Mucosa of gallbladder (tissue), 1 donor: Measurements from ENCODE around the gene FES. TPM values are rescaled to one million over a fixed set of nuclear protein-coding genes. Genes with fewer than 3 reads are reported as not detected.

Experiments
- DNase-seq: peaks from one replicate; pipeline ENCODE4 v3.0.0-alpha.2; 2020; ENCODE audit warnings: low spot score
- total RNA-seq: library from RNA; stranded (reverse); gene quantifications from one replicate; pipeline ENCODE4 v1.2.1, GENCODE V29; 2021
- donor health status: DM: no; HTN: no; CAD: no.

The FES gene
- total RNA-seq, 1 donor from 2014 or later, result 26.2 TPM

GRCh38 chr15:90930861-90931574, 46.7 kb downstream of the FES start:
- no peak for DNase-seq

GRCh38 chr15:90931575-90931827, 47.2 kb downstream of the FES start:
- DNase-seq, result no peak

DNA sequence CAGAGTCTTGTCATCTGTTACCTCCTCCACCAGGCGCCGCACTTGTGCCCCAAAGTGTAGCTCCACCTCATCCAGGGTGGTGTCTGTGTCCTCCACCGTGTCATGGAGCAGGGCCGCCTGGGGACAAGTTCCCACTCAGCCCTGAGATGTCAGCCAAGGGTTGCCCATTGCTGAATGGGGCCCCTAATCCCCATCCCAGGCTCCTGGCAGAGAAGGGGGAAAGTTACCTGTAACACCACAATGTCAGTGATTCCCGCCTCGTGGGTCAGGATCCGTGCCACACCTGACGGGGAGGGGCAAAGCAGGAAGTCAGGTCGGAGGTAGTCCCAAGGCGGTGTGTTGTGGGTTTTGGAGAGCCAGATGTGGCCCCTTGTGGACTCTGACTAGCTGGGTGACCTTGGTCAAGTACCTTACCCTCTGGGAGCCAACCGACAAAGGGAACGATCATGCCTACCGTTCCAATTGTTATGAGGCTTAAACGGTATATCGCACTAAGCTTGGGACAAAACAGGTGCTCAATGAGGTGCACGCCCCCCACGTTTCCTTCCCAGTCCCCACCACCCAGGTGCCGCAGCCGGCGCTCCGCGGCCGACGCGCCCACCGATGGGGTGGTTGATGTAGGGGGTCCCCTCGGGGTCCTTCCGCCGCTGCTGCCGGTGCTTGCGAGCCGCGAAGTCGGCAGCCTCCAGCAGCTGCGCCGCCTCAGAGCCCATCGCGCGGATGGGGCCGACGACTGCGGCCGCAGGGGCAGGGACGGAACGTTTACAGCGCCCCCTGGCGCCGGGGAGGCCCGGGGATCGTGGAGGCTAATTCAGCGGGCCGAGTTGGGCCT, 47.7 kb downstream of the FES start, which contains the start of gene HDDC3:
Gene HDDC3 (minus strand): TSS at position 722 of the 832 bp plus-strand sequence. CDS start 9 bp downstream, at position 713.
- peak; percentile 91 for DNase-seq

- no peak for DNase-seq
These were observed 48.3 kb downstream of the FES start for GRCh38 chr15:90932660-90932991.

GRCh38 chr15:90933301-90933700, 49.0 kb downstream of the FES start:
- DNase-seq, result no peak

DNA sequence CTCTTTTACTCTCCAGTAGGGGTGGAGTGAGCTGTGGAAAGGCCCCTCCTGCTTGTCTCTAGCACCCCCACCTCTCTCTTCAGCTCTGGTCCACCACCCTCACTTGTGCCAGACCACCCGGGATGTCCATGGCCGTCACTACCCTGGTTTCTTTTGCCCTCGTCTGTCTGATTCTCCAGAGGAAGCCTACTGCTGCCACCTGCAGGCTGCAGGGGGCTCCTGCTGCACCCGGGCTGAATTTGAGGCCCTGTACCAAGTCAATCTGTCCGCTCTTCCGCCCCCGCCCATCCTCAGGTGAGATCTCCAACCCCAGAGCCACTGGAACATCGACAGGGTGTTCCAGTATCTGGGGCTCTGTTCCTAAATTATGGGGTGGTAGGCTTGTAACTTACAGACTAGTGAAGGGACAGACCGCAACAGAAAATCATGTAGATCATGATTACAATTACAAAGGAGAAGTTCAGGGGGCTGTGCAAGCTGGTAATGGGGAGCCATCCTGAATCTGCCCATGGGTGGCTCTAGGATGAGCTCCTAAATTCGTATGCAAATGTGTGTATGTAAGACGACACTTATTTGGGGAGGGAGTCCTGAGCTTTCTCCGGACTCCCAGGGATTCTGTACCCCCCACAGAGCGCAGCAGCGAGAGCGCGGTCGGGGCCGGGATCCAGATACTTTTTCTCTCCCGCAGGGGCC, 50.1 kb downstream of the FES start:
- DNase-seq, result peak; percentile 90

DNA sequence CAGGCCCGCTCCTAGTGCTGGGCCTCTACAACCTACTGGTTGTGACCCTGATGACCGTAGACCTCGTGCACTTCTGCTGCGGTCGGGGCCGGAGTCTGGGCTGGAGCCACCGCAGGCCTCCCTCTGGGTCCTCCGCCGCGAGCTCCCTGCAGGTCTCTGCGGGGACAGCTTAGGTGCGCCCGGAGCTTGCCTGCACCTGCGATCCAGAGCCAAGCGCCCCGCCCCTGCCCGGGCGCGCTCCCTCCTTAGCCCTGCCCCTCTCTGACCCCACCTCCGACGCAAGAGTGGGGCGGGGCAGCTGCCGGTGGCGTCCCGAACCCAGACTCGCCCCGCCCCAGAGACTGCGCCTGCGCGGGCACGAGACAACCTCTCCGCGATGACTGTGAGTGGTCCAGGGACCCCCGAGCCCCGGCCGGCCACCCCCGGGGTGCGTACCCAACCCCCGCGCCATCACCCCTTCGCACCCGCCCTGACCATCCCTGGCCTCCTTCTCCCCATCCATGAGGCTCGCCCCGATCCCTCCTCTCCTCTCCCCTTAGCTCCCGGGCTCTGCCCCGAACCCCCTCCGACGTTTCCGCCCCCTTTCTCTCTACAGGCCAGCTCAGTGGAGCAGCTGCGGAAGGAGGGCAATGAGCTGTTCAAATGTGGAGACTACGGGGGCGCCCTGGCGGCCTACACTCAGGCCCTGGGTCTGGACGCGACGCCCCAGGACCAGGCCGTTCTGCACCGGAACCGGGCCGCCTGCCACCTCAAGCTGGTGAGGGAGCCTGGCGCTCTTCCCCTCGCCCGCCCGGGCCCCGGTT, 50.8 kb downstream of the FES start, which contains the start of gene UNC45A:
Gene UNC45A (plus strand): TSS at position 337 of the 803 bp plus-strand sequence. CDS start 40 bp downstream, at position 377.
- peak; percentile 94 for DNase-seq

GRCh38 chr15:90936823-90937222, 52.5 kb downstream of the FES start:
- DNase-seq, result no peak

- no peak for DNase-seq
These were observed 54.0 kb downstream of the FES start for GRCh38 chr15:90938261-90938660.

- DNase-seq, result no peak
These were observed 55.5 kb downstream of the FES start for GRCh38 chr15:90939756-90940155.

DNA sequence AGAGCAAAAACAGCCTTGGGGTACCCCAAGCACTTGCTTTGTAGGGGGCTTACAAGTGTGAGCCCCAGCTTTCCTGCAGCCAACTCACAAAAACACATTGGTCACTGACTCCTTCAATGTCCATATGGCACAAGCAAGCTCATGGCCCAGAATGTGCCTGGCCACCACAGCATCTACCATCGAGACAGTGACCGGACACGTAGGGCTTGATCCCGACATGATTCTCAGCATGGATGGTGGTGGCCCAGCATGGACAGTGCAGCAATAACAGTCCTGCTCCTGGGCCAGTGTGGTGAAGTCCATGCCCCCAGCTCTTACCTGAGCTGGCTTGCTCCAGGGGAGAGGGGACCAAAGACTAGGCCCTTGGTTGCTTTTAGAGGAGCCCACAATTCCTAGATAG, 56.7 kb downstream of the FES start:
- DNase-seq, result no peak

- no peak for DNase-seq
These were observed 58.2 kb downstream of the FES start for GRCh38 chr15:90942354-90943120.

GRCh38 chr15:90945091-90945490, 60.8 kb downstream of the FES start:
- DNase-seq, result no peak

Other genes starting within 250 kb of the FES start
- gene BLM, start 167.2 kb upstream of the FES start, total RNA-seq, result 1.2 TPM
- 33.8 TPM for gene FURIN, start 15.9 kb upstream of the FES start, total RNA-seq
- gene MAN2A2, start 18.8 kb downstream of the FES start, total RNA-seq, result 95.4 TPM
- 20.9 TPM for gene HDDC3, start 48.0 kb downstream of the FES start, total RNA-seq
- 117 TPM for gene UNC45A, start 50.8 kb downstream of the FES start, total RNA-seq
- gene RCCD1, start 70.4 kb downstream of the FES start, total RNA-seq, result 21.8 TPM
- gene PRC1, start 110.0 kb downstream of the FES start, total RNA-seq, result 6.6 TPM
- 14.9 TPM for gene VPS33B, start 138.1 kb downstream of the FES start, total RNA-seq
- 0.35 TPM for gene SV2B, start 215.8 kb downstream of the FES start, total RNA-seq